GM23248 (cell line): ENCODE results near the gene SMIM9. TPM values are rescaled to one million over a fixed set of nuclear protein-coding genes. Genes with fewer than 3 reads are reported as not detected.

ENCODE experiments used
- DNase-seq: peaks from one replicate; pipeline ENCODE4 v3.0.0-alpha.2; 2015
- H2AFZ ChIP-seq: fragments of 200-600 bp; sonication (generic); 2 replicates; pipeline ENCODE4 v1.6.1; 2016; ENCODE audit warnings: antibody characterized with exemption
- H3F3A ChIP-seq: fragments of 200-600 bp; sonication (generic); 2 replicates; pipeline ENCODE4 v1.6.1; 2016; ENCODE audit warnings: mild to moderate bottlenecking, antibody characterized with exemption, mixed run types; ENCODE audit not compliant: insufficient read depth
- H3K27ac ChIP-seq: fragments of 200-600 bp; sonication (generic); 2 replicates; pipeline ENCODE4 v1.5.1; 2016; ENCODE audit warnings: mild to moderate bottlenecking
- H3K27me3 ChIP-seq: fragments of 200-600 bp; sonication (generic); replicated peaks from 2 replicates; pipeline ENCODE4 v1.6.1; 2016; ENCODE audit warnings: mild to moderate bottlenecking; ENCODE audit not compliant: insufficient read depth
- H3K36me3 ChIP-seq: fragments of 200-600 bp; sonication (generic); 2 replicates; pipeline ENCODE4 v1.6.1; 2016; ENCODE audit warnings: low read depth, mild to moderate bottlenecking
- H3K4me1 ChIP-seq: fragments of 200-600 bp; sonication (generic); 2 replicates; pipeline ENCODE4 v1.6.1; 2016; ENCODE audit warnings: mild to moderate bottlenecking; ENCODE audit not compliant: insufficient read depth
- H3K4me2 ChIP-seq: fragments of 200-600 bp; sonication (generic); one replicate; pipeline ENCODE4 v1.6.1; 2016; ENCODE audit warnings: mild to moderate bottlenecking; ENCODE audit not compliant: unreplicated experiment
- H3K4me3 ChIP-seq: fragments of 200-600 bp; sonication (generic); 2 replicates; pipeline ENCODE4 v1.5.1; 2016; ENCODE audit warnings: mild to moderate bottlenecking
- H3K79me2 ChIP-seq: fragments of 200-600 bp; sonication (generic); 2 replicates; pipeline ENCODE4 v1.6.1; 2016; ENCODE audit warnings: mild to moderate bottlenecking; ENCODE audit not compliant: insufficient read depth
- H3K9ac ChIP-seq: fragments of 200-600 bp; sonication (generic); 2 replicates; pipeline ENCODE4 v1.6.1; 2016; ENCODE audit warnings: mild to moderate bottlenecking
- H3K9me2 ChIP-seq: fragments of 200-600 bp; sonication (generic); 2 replicates; pipeline ENCODE4 v1.6.1; 2016; ENCODE audit warnings: mixed run types, mild to moderate bottlenecking, moderate library complexity; ENCODE audit not compliant: insufficient read depth
- H3K9me3 ChIP-seq: fragments of 200-600 bp; sonication (generic); one replicate; pipeline ENCODE4 v1.6.1; 2017; ENCODE audit warnings: low read depth
- H4K20me1 ChIP-seq: fragments of 200-600 bp; sonication (generic); 2 replicates; pipeline ENCODE4 v1.6.0; 2016; ENCODE audit not compliant: insufficient read depth
- EZH2 ChIP-seq: fragments of 200-600 bp; sonication (generic); IDR thresholded peaks from 2 replicates; pipeline ENCODE4 v1.6.1; 2018; ENCODE audit warnings: antibody characterized with exemption, mild to moderate bottlenecking; ENCODE audit not compliant: insufficient read depth, poor library complexity, severe bottlenecking
- EZH2phosphoT487 ChIP-seq: fragments of 200-600 bp; sonication (generic); IDR thresholded peaks from 2 replicates; pipeline ENCODE4 v1.6.1; 2018; ENCODE audit warnings: antibody characterized with exemption, moderate library complexity, mild to moderate bottlenecking, low read depth; ENCODE audit not compliant: insufficient read depth
- WGBS, 2 experiments: methylation state at CpG; one replicate each; pipeline ENCODE4 v1.1.6; 2015 to 2017; ENCODE audit warnings: low lambda C conversion rate in 2 of 2, low coverage in 1 of 2; ENCODE audit errors: missing lambda C conversion rate in 2 of 2; 5-methylcytosine and 5-hydroxymethylcytosine counted together
- in situ Hi-C: fragments of 300-500 bp; cut with MboI; formaldehyde crosslinking; loops from 2 replicates; pipeline ENCODE4 v1.15.0; 2020
- polyA plus RNA-seq: library from polyadenylated mRNA; unstranded; fragments of >200 nt; fragmentation: Nextera tagmentation; extraction: Ambion mirVana; gene quantifications from 2 replicates; pipeline ENCODE4 v1.2.1, GENCODE V29; 2016
- total RNA-seq: library from RNA; depleted of rRNA; stranded (reverse); fragments of >200 nt; shearing (Covaris generic); gene quantifications from 2 replicates; pipeline ENCODE4 v1.2.3, GENCODE V29; 2014

SMIM9 gene
- total and polyA plus RNA-seq, 2 experiments from 2014 or later, result not detected

GRCh38 chrX:154850957-154851611, 16.6 kb upstream of the SMIM9 start:
- in situ Hi-C loops, result no loop called here
- Histone ChIP-seq H2AFZ (no peak overlapping the region), H3K4me1 (no peaks in the 10 kb centered on the region), H3K9me3 (no peaks in the 10 kb centered on the region), H3K27me3 (no peaks in the 10 kb centered on the region), H3K79me2 (no peaks in the 10 kb centered on the region), H3K9me2 (no peaks in the 10 kb centered on the region), H4K20me1 (no peaks in the 10 kb centered on the region), H3F3A (no peaks in the 10 kb centered on the region), H3K27ac (no peak overlapping the region), H3K9ac (no peak overlapping the region), H3K36me3 (no peaks in the 10 kb centered on the region), H3K4me3 (no peak overlapping the region), H3K4me2 (no peak overlapping the region)
- TF ChIP-seq EZH2 (no peak), EZH2phosphoT487 (no peak)
- WGBS, 2 experiments, result 78 to 100% methylated on average over 1 of the region's 1 CpG
- DNase-seq, result no peak

- in situ Hi-C loops, result loop anchor here (25.0 kb wide), 1 partner anchor 254 kb away; the partner anchor contains the start of gene CTAG1A
- H3K4me3 ChIP-seq, result no peak overlapping the region
- no peak for TF ChIP-seq EZH2
- no peak for TF ChIP-seq EZH2phosphoT487
- no peaks in the 10 kb centered on the region for H3K79me2 ChIP-seq
- peak overlapping the region; percentile 28 for H3K4me2 ChIP-seq
- H3K9me2 ChIP-seq, result no peaks in the 10 kb centered on the region
- H3K9me3 ChIP-seq, result no peaks in the 10 kb centered on the region
- 4 to 15% methylated on average over 2 of the region's 2 CpGs for WGBS, 2 experiments
- DNase-seq, result peak; percentile 64
- H3K27me3 ChIP-seq, result no peaks in the 10 kb centered on the region
- H4K20me1 ChIP-seq, result no peaks in the 10 kb centered on the region
- H3K9ac ChIP-seq, result no peak overlapping the region
- no peaks in the 10 kb centered on the region for H3K36me3 ChIP-seq
- H3F3A ChIP-seq, result no peaks in the 10 kb centered on the region
- no peaks in the 10 kb centered on the region; the same call in 1 of the 2 replicates for H3K4me1 ChIP-seq
- H3K27ac ChIP-seq, result no peak overlapping the region
- no peak overlapping the region for H2AFZ ChIP-seq
These were observed 6.4 kb upstream of the SMIM9 start for GRCh38 chrX:154840856-154841255.

GRCh38 chrX:154836163-154836562, 1.7 kb upstream of the SMIM9 start:
- no peak overlapping the region for H2AFZ ChIP-seq
- H4K20me1 ChIP-seq, result no peaks in the 10 kb centered on the region
- no peaks in the 10 kb centered on the region for H3K36me3 ChIP-seq
- 83 to 100% methylated on average over 1 of the region's 1 CpG for WGBS, 2 experiments
- H3K9me2 ChIP-seq, result no peaks in the 10 kb centered on the region
- in situ Hi-C loops, result loop anchor here (25.0 kb wide), 1 partner anchor 249 kb away; the partner anchor contains the start of gene CTAG1A
- H3K79me2 ChIP-seq, result no peaks in the 10 kb centered on the region
- no peaks in the 10 kb centered on the region for H3K9me3 ChIP-seq
- H3K4me2 ChIP-seq, result no peak overlapping the region
- H3K4me3 ChIP-seq, result no peak overlapping the region
- DNase-seq, result no peak
- H3F3A ChIP-seq, result no peaks in the 10 kb centered on the region
- no peak for TF ChIP-seq EZH2phosphoT487
- TF ChIP-seq EZH2, result no peak
- no peak overlapping the region for H3K9ac ChIP-seq
- H3K27ac ChIP-seq, result no peak overlapping the region
- H3K4me1 ChIP-seq, result no peaks in the 10 kb centered on the region; the same call in 1 of the 2 replicates
- H3K27me3 ChIP-seq, result no peaks in the 10 kb centered on the region

GRCh38 chrX:154833746-154834274, 652 bp downstream of the SMIM9 start:
- 62 to 66% methylated on average over 3 of the region's 3 CpGs for WGBS, 2 experiments
- H3K9ac ChIP-seq, result no peak overlapping the region
- no peaks in the 10 kb centered on the region for H3K9me2 ChIP-seq
- in situ Hi-C loops, result loop anchor here (25.0 kb wide), 1 partner anchor 247 kb away; the partner anchor contains the start of gene CTAG1A
- DNase-seq, result no peak
- H3K4me1 ChIP-seq, result no peaks in the 10 kb centered on the region
- H3K27ac ChIP-seq, result no peak overlapping the region
- H3K4me2 ChIP-seq, result no peak overlapping the region
- no peak overlapping the region for H3K4me3 ChIP-seq
- no peaks in the 10 kb centered on the region for H3K27me3 ChIP-seq
- no peaks in the 10 kb centered on the region for H4K20me1 ChIP-seq
- no peaks in the 10 kb centered on the region for H3K9me3 ChIP-seq
- no peaks in the 10 kb centered on the region for H3F3A ChIP-seq
- TF ChIP-seq EZH2phosphoT487, result no peak
- TF ChIP-seq EZH2, result no peak
- no peaks in the 10 kb centered on the region for H3K79me2 ChIP-seq
- no peaks in the 10 kb centered on the region for H3K36me3 ChIP-seq
- no peak overlapping the region for H2AFZ ChIP-seq
